GM10266 (cell line): Measurements from ENCODE around the gene PPM1N.

ENCODE experiments used
- DNase-seq: peaks from one replicate; pipeline ENCODE4 v3.0.0; 2012; ENCODE audit errors: extremely low spot score
- CTCF ChIP-seq: IDR thresholded peaks from 2 replicates; pipeline ENCODE4 v1.5.1; 2012; ENCODE audit warnings: mild to moderate bottlenecking, low read depth; ENCODE audit not compliant: control insufficient read depth, insufficient read depth; ENCODE audit errors: missing control alignments

Gene PPM1N

GRCh38 chr19:45474606-45475521 lies 23.4 kb upstream of the PPM1N start:
- no peak for TF ChIP-seq CTCF
- DNase-seq: no peak

- DNase-seq: no peak
- no peak for TF ChIP-seq CTCF
Observed at GRCh38 chr19:45475537-45476291, 22.5 kb upstream of the PPM1N start.

GRCh38 chr19:45476304-45476703 lies 21.9 kb upstream of the PPM1N start:
- TF ChIP-seq CTCF: no peak
- DNase-seq: no peak

GRCh38 chr19:45477186-45477585 lies 21.1 kb upstream of the PPM1N start:
- no peak for DNase-seq
- no peak for TF ChIP-seq CTCF

GRCh38 chr19:45477713-45478453 lies 20.4 kb upstream of the PPM1N start:
- DNase-seq: no peak
- TF ChIP-seq CTCF: no peak

GRCh38 chr19:45478454-45479238 lies 19.6 kb upstream of the PPM1N start:
- DNase-seq: peak; percentile 76
- TF ChIP-seq CTCF: peak; percentile 92
